OCI-LY1 (cell line): ENCODE measurements around the gene NAXD.

Experiments used
- CTCF ChIP-seq: fragments of 200-600 bp; sonication (generic), shearing (Covaris generic); IDR thresholded peaks from 2 replicates; pipeline ENCODE4 v1.5.1; 2017; ENCODE audit warnings: mild to moderate bottlenecking, antibody characterized with exemption, low read length, moderate library complexity, mixed read lengths
- EZH2 ChIP-seq: fragments of 200-600 bp; sonication (generic), shearing (Covaris generic); IDR thresholded peaks from 2 replicates; pipeline ENCODE4 v1.8.0; 2017; ENCODE audit warnings: borderline replicate concordance, mixed run types, mild to moderate bottlenecking, antibody characterized with exemption, low read length, moderate library complexity, mixed read lengths

- TF ChIP-seq CTCF = no peak
- TF ChIP-seq EZH2 = no peak
Observed at GRCh38 chr13:110638814-110639806, 23.8 kb downstream of the NAXD start.
